Activated T-helper 2 cell treated with anti-CD3 and anti-CD28 coated beads, Interferon-gamma antibody, Interleukin-2, Interleukin-4, amounts not matched to agents 10 μg/mL and 5 μg/mL and 100 μg/mL, durations not matched to agents 14 hours and 24 hours and 36 hours (primary cell): ENCODE results near the gene KBTBD7. TPM values are rescaled to one million over a fixed set of nuclear protein-coding genes. Genes with fewer than 3 reads are reported as not detected.

ENCODE experiments used
- DNase-seq: peaks from one replicate; pipeline ENCODE4 v3.0.0; 2021; ENCODE audit warnings: low spot score
- H3K27ac Mint-ChIP-seq: one replicate; pipeline ENCODE4 v1.8.0; 2021; ENCODE audit warnings: mixed read lengths
- H3K27me3 Mint-ChIP-seq: one replicate; pipeline ENCODE4 v1.8.0; 2021; ENCODE audit warnings: low read depth, mixed read lengths
- H3K36me3 Mint-ChIP-seq: one replicate; pipeline ENCODE4 v1.8.0; 2021; ENCODE audit warnings: low read depth, mixed read lengths
- H3K4me1 Mint-ChIP-seq: one replicate; pipeline ENCODE4 v1.8.0; 2021; ENCODE audit warnings: low read depth, mixed read lengths
- H3K4me3 Mint-ChIP-seq: one replicate; pipeline ENCODE4 v1.8.0; 2021; ENCODE audit warnings: low read depth, mild to moderate bottlenecking, moderate library complexity, mixed read lengths
- H3K9me3 Mint-ChIP-seq: one replicate; pipeline ENCODE4 v1.8.0; 2021; ENCODE audit warnings: mixed read lengths
- intact Hi-C: fragments of 100-400 bp; cut with micrococcal nuclease; formaldehyde crosslinking; loops from one replicate; pipeline ENCODE4 v1.15.1; 2023
- total RNA-seq: library from RNA; stranded (reverse); gene quantifications from 2 replicates; pipeline ENCODE4 v1.2.3, GENCODE V29; 2022

Gene KBTBD7
- total RNA-seq, 1 donor from 2014 or later, result 5.1 TPM

DNA sequence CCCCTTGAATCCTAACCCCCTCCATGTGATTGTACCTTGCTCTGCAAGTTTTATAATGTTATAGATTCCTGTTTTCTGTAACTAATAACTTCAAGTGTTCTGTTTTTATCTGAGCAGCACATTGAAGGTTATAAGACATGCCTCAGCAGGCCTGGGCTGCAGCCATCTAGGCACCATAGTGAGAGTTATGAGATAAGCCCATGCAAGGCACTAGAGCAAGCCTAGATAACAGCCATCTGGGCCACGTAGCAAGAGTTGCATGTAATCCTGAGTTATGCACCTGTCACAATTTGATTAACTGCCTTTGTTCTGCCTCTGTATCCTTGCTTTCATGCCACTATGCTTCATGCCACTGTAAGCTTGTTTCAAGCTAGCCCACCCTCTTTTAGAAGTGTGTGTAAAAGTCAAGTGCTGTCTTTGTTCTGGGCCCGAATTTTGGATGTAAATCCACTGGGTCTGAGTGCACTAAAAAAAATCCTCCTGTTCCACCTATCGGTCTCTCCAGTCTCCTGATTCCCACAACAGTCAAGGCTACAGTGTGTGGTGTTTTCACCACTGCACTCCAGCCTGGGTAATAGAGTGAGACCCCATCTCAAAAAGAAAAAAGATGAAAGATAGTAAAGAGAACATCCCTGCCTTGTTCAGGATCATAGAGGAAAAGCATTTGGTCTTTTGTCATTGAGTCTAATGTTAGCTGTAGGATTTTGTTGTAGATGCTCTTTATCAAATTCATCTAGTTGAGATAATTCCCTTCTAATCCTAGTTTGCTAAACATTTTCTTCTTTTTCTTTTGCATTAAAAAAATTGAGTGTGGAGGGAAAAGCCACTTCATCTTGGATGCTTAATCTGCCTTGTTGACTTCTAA lies 45.7 kb downstream of the KBTBD7 start:
- Mint-ChIP-seq H3K4me3 (no peak overlapping the region), H3K4me1 (no peaks in the 10 kb centered on the region), H3K27ac (no peak overlapping the region), H3K9me3 (peaks cover 67% of the 10 kb centered on the region), H3K36me3 (peaks cover 43% of the 10 kb centered on the region), H3K27me3 (no peaks in the 10 kb centered on the region)
- DNase-seq, result no peak
- intact Hi-C loops, result no loop called here

DNA sequence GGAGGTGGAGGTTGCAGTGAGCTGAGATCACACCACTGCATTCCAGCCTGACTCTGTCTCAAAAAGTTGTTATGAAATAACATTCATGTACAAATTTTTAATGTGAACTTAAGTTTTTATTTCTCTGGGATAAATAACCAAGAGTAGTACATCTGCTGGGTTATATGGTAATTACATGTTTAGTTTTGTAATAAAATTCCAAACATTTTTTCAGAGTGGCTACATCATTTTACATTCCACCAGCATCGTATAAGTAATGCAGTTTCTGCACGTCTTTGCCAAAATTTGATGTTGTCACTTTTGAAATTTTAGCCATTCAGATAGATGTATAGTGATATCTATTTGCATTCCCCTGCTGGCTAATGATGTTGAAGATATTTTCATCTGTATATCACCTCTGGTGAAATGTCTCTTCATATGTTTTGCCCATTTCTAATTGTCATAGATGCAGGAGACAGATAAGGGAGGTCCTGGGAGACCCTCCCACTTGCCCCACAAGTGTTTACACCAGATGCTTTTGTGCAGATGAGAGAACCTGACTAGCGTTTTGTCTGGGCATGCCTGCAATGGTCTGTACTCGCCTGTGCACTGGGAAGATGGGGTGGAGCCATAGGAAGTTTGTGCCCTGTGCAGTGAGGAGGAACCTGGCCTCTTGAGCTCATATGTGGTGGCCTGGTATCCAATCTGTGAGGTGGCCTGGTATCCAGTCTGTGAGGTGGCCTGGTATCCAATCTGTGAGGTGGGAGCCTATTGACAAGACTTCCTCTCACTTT lies 49.0 kb downstream of the KBTBD7 start:
- H3K36me3 Mint-ChIP-seq, result peaks cover 28% of the 10 kb centered on the region
- peaks cover 37% of the 10 kb centered on the region for H3K9me3 Mint-ChIP-seq
- intact Hi-C loops, result no loop called here
- H3K27me3 Mint-ChIP-seq, result no peaks in the 10 kb centered on the region
- no peaks in the 10 kb centered on the region for H3K4me1 Mint-ChIP-seq
- DNase-seq, result no peak
- no peak overlapping the region for H3K4me3 Mint-ChIP-seq
- no peak overlapping the region for H3K27ac Mint-ChIP-seq

DNA sequence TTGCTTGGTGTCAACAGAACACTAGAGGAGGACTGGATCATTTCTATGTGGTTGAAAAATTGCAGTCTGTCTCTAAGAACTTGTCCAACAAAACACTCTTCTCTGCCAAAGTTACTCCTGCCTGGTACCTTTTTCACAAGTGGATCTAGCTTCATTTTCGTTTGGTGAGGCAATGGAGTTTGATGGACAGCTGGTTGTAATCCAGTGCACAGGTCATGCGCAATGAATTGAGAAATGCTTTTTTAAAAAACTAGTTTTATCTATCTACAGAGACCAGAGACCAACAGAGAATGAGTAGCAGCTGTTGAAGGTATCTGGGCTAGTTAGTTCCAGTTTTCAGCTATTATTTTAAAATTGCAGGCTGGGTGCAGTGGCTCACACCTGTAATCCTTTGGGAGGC lies 49.8 kb downstream of the KBTBD7 start:
- Mint-ChIP-seq H3K27ac (no peak overlapping the region), H3K9me3 (peaks cover 29% of the 10 kb centered on the region), H3K27me3 (no peaks in the 10 kb centered on the region), H3K36me3 (peaks cover 21% of the 10 kb centered on the region), H3K4me3 (no peak overlapping the region), H3K4me1 (peaks cover 3% of the 10 kb centered on the region)
- intact Hi-C loops, result no loop called here
- no peak for DNase-seq

Other genes starting within 250 kb of the KBTBD7 start
- 65.3 and 68.1 TPM in 2 replicates for gene ELF1, start 175.3 kb downstream of the KBTBD7 start, total RNA-seq
- 13.3 and 13.8 TPM in 2 replicates for gene WBP4, start 133.1 kb downstream of the KBTBD7 start, total RNA-seq
- 5.9 and 6.7 TPM in 2 replicates for gene KBTBD6, start 61.8 kb downstream of the KBTBD7 start, total RNA-seq
- 18.7 and 19.9 TPM in 2 replicates for gene MTRF1, start 69.0 kb upstream of the KBTBD7 start, total RNA-seq
- 27.9 and 28.5 TPM in 2 replicates for gene NAA16, start 116.7 kb upstream of the KBTBD7 start, total RNA-seq